Activated CD4-positive, alpha-beta memory T cell treated with anti-CD3 and anti-CD28 coated beads for 36 hours (primary cell): Measurements from ENCODE around the gene ABL2. TPM values are rescaled to one million over a fixed set of nuclear protein-coding genes. Genes with fewer than 3 reads are reported as not detected.

Source experiments
- CTCF ChIA-PET: fragments of 350-600 bp; sonication (Branson Sonifier 250); formaldehyde crosslinking; loops from one replicate; lab custom pipeline; 2021; ENCODE audit warnings: antibody characterized with exemption, inconsistent platforms; lab: Charles Lee
- POLR2A ChIA-PET: fragments of 350-600 bp; sonication (Branson Sonifier 250); formaldehyde crosslinking; loops from one replicate; lab custom pipeline; 2021; ENCODE audit warnings: antibody characterized with exemption; lab: Charles Lee
- DNase-seq: peaks from one replicate; pipeline ENCODE4 v3.0.0-alpha.2; 2020
- H3K27ac Mint-ChIP-seq: one replicate; pipeline ENCODE4 v1.8.0; 2021; ENCODE audit warnings: mixed read lengths
- H3K27me3 Mint-ChIP-seq: one replicate; pipeline ENCODE4 v1.8.0; 2021; ENCODE audit warnings: mixed read lengths
- H3K36me3 Mint-ChIP-seq: one replicate; pipeline ENCODE4 v1.8.0; 2021; ENCODE audit warnings: mixed read lengths
- H3K4me1 Mint-ChIP-seq: one replicate; pipeline ENCODE4 v1.8.0; 2021; ENCODE audit warnings: low read depth, mixed read lengths
- H3K4me3 Mint-ChIP-seq: one replicate; pipeline ENCODE4 v1.8.0; 2021; ENCODE audit warnings: mild to moderate bottlenecking, mixed read lengths
- H3K9me3 Mint-ChIP-seq: one replicate; pipeline ENCODE4 v1.8.0; 2021; ENCODE audit warnings: mixed read lengths
- intact Hi-C: fragments of 100-400 bp; cut with micrococcal nuclease; formaldehyde crosslinking; loops from one replicate; pipeline ENCODE4 v1.15.1; 2023
- total RNA-seq, 2 experiments: library from RNA; stranded (reverse); gene quantifications; one replicate each; pipeline ENCODE4 v1.2.3, GENCODE V29; 2021

Gene ABL2
- total RNA-seq, 2 experiments from 2014 or later = 8.8 to 9.1 TPM

GRCh38 chr1:179104611-179105250 lies 124.7 kb downstream of the ABL2 start:
- DNase-seq = no peak
- Mint-ChIP-seq H3K27me3 (no peaks in the 10 kb centered on the region), H3K27ac (no peak overlapping the region), H3K36me3 (peaks cover 8% of the 10 kb centered on the region), H3K4me3 (no peak overlapping the region), H3K4me1 (no peaks in the 10 kb centered on the region), H3K9me3 (no peaks in the 10 kb centered on the region)
- ChIA-PET CTCF (interaction anchor here (1.0 to 1.5 kb wide), 3 partner anchors 17 to 264 kb away, joined by 3 to 5 read pairs (median 3); partner anchors contain the start of gene SOAT1), POLR2A (no interaction called here)
- intact Hi-C loops = no loop called here

- Mint-ChIP-seq H3K4me3 (no peak overlapping the region), H3K27ac (no peak overlapping the region), H3K4me1 (no peaks in the 10 kb centered on the region), H3K27me3 (no peaks in the 10 kb centered on the region), H3K36me3 (peaks cover 5% of the 10 kb centered on the region), H3K9me3 (no peaks in the 10 kb centered on the region)
- POLR2A ChIA-PET = no interaction called here
- CTCF ChIA-PET = no interaction called here
- intact Hi-C loops = no loop called here
- no peak for DNase-seq
These were observed 125.5 kb downstream of the ABL2 start for GRCh38 chr1:179103999-179104398.

GRCh38 chr1:179101566-179101965 lies 127.9 kb downstream of the ABL2 start:
- H3K4me3 Mint-ChIP-seq = no peak overlapping the region
- no peaks in the 10 kb centered on the region for H3K4me1 Mint-ChIP-seq
- H3K27ac Mint-ChIP-seq = no peak overlapping the region
- H3K9me3 Mint-ChIP-seq = no peaks in the 10 kb centered on the region
- intact Hi-C loops = no loop called here
- no peaks in the 10 kb centered on the region for H3K27me3 Mint-ChIP-seq
- no peak for DNase-seq
- POLR2A ChIA-PET = no interaction called here
- no peaks in the 10 kb centered on the region for H3K36me3 Mint-ChIP-seq
- CTCF ChIA-PET = interaction anchor here (0.6 kb wide), 1 partner anchor 764 kb away, joined by 3 read pairs; no protein-coding TSS in a partner anchor

- no peaks in the 10 kb centered on the region for H3K9me3 Mint-ChIP-seq
- POLR2A ChIA-PET = no interaction called here
- no peaks in the 10 kb centered on the region for H3K4me1 Mint-ChIP-seq
- intact Hi-C loops = no loop called here
- no peak overlapping the region for H3K4me3 Mint-ChIP-seq
- no peaks in the 10 kb centered on the region for H3K27me3 Mint-ChIP-seq
- no peak overlapping the region for H3K27ac Mint-ChIP-seq
- H3K36me3 Mint-ChIP-seq = peaks cover 4% of the 10 kb centered on the region
- CTCF ChIA-PET = interaction anchor here (1.4 kb wide), 1 partner anchor 21 kb away, joined by 3 read pairs; no protein-coding TSS in a partner anchor
- DNase-seq = no peak
These were observed 129.6 kb downstream of the ABL2 start for GRCh38 chr1:179099891-179100290.

GRCh38 chr1:179095924-179096323 lies 133.6 kb downstream of the ABL2 start:
- no peak overlapping the region for H3K27ac Mint-ChIP-seq
- CTCF ChIA-PET = no interaction called here

GRCh38 chr1:179095377-179095776 lies 134.1 kb downstream of the ABL2 start:
- Mint-ChIP-seq H3K4me1 (no peaks in the 10 kb centered on the region), H3K9me3 (no peaks in the 10 kb centered on the region), H3K27ac (no peak overlapping the region), H3K36me3 (peaks cover 12% of the 10 kb centered on the region), H3K4me3 (no peak overlapping the region), H3K27me3 (no peaks in the 10 kb centered on the region)
- intact Hi-C loops = no loop called here
- CTCF ChIA-PET = no interaction called here
- DNase-seq = no peak
- POLR2A ChIA-PET = no interaction called here

More at GRCh38 chr1:179095924-179096323, 133.6 kb downstream of the ABL2 start:
- Mint-ChIP-seq H3K36me3 (peaks cover 11% of the 10 kb centered on the region), H3K27me3 (no peaks in the 10 kb centered on the region), H3K4me1 (no peaks in the 10 kb centered on the region), H3K4me3 (no peak overlapping the region), H3K9me3 (no peaks in the 10 kb centered on the region)
- DNase-seq = no peak
- POLR2A ChIA-PET = no interaction called here
- intact Hi-C loops = no loop called here

- H3K27me3 Mint-ChIP-seq = no peaks in the 10 kb centered on the region
- no peaks in the 10 kb centered on the region for H3K4me1 Mint-ChIP-seq
- DNase-seq = no peak
- POLR2A ChIA-PET = no interaction called here
- no peaks in the 10 kb centered on the region for H3K9me3 Mint-ChIP-seq
- no peak overlapping the region for H3K4me3 Mint-ChIP-seq
- intact Hi-C loops = no loop called here
- CTCF ChIA-PET = no interaction called here
- no peak overlapping the region for H3K27ac Mint-ChIP-seq
- peaks cover 14% of the 10 kb centered on the region for H3K36me3 Mint-ChIP-seq
These were observed 134.7 kb downstream of the ABL2 start for GRCh38 chr1:179094818-179095217.

- ChIA-PET CTCF (interaction anchor here (0.8 to 1.2 kb wide), 2 partner anchors 13 to 14 kb away, joined by 3 read pairs; no protein-coding TSS in a partner anchor), POLR2A (interaction anchor here (0.6 kb wide), 2 partner anchors 15 to 1139 kb away, joined by 3 read pairs; no protein-coding TSS in a partner anchor)
- Mint-ChIP-seq H3K4me3 (no peak overlapping the region), H3K27ac (no peak overlapping the region), H3K36me3 (peaks cover 16% of the 10 kb centered on the region), H3K4me1 (no peaks in the 10 kb centered on the region), H3K27me3 (no peaks in the 10 kb centered on the region), H3K9me3 (no peaks in the 10 kb centered on the region)
- no peak for DNase-seq
- intact Hi-C loops = no loop called here
These were observed 136.5 kb downstream of the ABL2 start for GRCh38 chr1:179092896-179093461.

- H3K27ac Mint-ChIP-seq = peak overlapping the region; percentile 23
These were observed 137.7 kb downstream of the ABL2 start for GRCh38 chr1:179091691-179092165.

GRCh38 chr1:179090923-179091322 lies 138.6 kb downstream of the ABL2 start:
- H3K4me1 Mint-ChIP-seq = no peaks in the 10 kb centered on the region
- peak overlapping the region; percentile 23 for H3K27ac Mint-ChIP-seq
- no peak overlapping the region for H3K4me3 Mint-ChIP-seq
- peaks cover 20% of the 10 kb centered on the region for H3K36me3 Mint-ChIP-seq
- no peaks in the 10 kb centered on the region for H3K9me3 Mint-ChIP-seq
- DNase-seq = no peak
- CTCF ChIA-PET = interaction anchor here (0.7 kb wide), 1 partner anchor 13 kb away, joined by 3 read pairs; no protein-coding TSS in a partner anchor
- POLR2A ChIA-PET = interaction anchor here (0.6 kb wide), 1 partner anchor 10 kb away, joined by 3 read pairs; no protein-coding TSS in a partner anchor
- intact Hi-C loops = no loop called here
- no peaks in the 10 kb centered on the region for H3K27me3 Mint-ChIP-seq

More at GRCh38 chr1:179091691-179092165, 137.7 kb downstream of the ABL2 start:
- ChIA-PET CTCF (no interaction called here), POLR2A (interaction anchor here (0.6 kb wide), 1 partner anchor 10 kb away, joined by 3 read pairs; no protein-coding TSS in a partner anchor)
- Mint-ChIP-seq H3K4me1 (no peaks in the 10 kb centered on the region), H3K4me3 (no peak overlapping the region), H3K27me3 (no peaks in the 10 kb centered on the region), H3K36me3 (peaks cover 16% of the 10 kb centered on the region), H3K9me3 (no peaks in the 10 kb centered on the region)
- no peak for DNase-seq
- intact Hi-C loops = no loop called here

GRCh38 chr1:179090522-179090921 lies 139.0 kb downstream of the ABL2 start:
- Mint-ChIP-seq H3K4me3 (no peak overlapping the region), H3K27me3 (no peaks in the 10 kb centered on the region), H3K36me3 (peaks cover 20% of the 10 kb centered on the region), H3K27ac (no peak overlapping the region), H3K9me3 (no peaks in the 10 kb centered on the region), H3K4me1 (no peaks in the 10 kb centered on the region)
- CTCF ChIA-PET = interaction anchor here (0.7 kb wide), 1 partner anchor 12 kb away, joined by 3 read pairs; no protein-coding TSS in a partner anchor
- POLR2A ChIA-PET = no interaction called here
- intact Hi-C loops = no loop called here
- DNase-seq = no peak

GRCh38 chr1:179089827-179090482 lies 139.5 kb downstream of the ABL2 start:
- Mint-ChIP-seq H3K4me1 (peaks cover 2% of the 10 kb centered on the region), H3K4me3 (no peak overlapping the region), H3K27ac (no peak overlapping the region), H3K9me3 (no peaks in the 10 kb centered on the region), H3K36me3 (peaks cover 21% of the 10 kb centered on the region), H3K27me3 (no peaks in the 10 kb centered on the region)
- intact Hi-C loops = no loop called here
- ChIA-PET CTCF (interaction anchor here (0.7 kb wide), 1 partner anchor 12 kb away, joined by 3 read pairs; no protein-coding TSS in a partner anchor), POLR2A (no interaction called here)
- DNase-seq = no peak
